H1 (cell line): ENCODE measurements around the gene ASIC1. TPM values are rescaled to one million over a fixed set of nuclear protein-coding genes. Genes with fewer than 3 reads are reported as not detected.

ENCODE experiments used
- BACH1 ChIP-seq: IDR thresholded peaks from 2 replicates; pipeline ENCODE4 v1.6.1; 2012; ENCODE audit warnings: low read length, improper control_type of control experiment
- BCL11A ChIP-seq, 2 experiments: IDR thresholded peaks; one replicate each; pipeline ENCODE4 v1.6.1; 2011; ENCODE audit warnings: low read depth in 2 of 2, low read length in 2 of 2, mild to moderate bottlenecking in 2 of 2
- BRCA1 ChIP-seq: IDR thresholded peaks from 2 replicates; pipeline ENCODE4 v1.6.1; 2012; ENCODE audit warnings: low read depth, low read length, improper control_type of control experiment
- CHD2 ChIP-seq: IDR thresholded peaks from 2 replicates; pipeline ENCODE4 v1.6.1; 2012; ENCODE audit warnings: low read length, improper control_type of control experiment
- EZH2 ChIP-seq: fragments of 200-600 bp; sonication (generic); IDR thresholded peaks from 2 replicates; pipeline ENCODE4 v1.7.1; 2012; ENCODE audit warnings: low read depth, mild to moderate bottlenecking, moderate library complexity, low read length, inconsistent platforms; ENCODE audit not compliant: severe bottlenecking
- HDAC6 ChIP-seq: IDR thresholded peaks from one replicate; pipeline ENCODE4 v1.7.1; 2012; ENCODE audit warnings: low read depth, mild to moderate bottlenecking, inconsistent platforms, low read length, moderate library complexity
- POLR2A ChIP-seq, 2 experiments: IDR thresholded peaks; 1 replicate in 1 of 2; 2 replicates in 1 of 2; pipeline ENCODE4 v1.6.1; 2011; ENCODE audit warnings: low read depth in 2 of 2, low read length in 2 of 2, mild to moderate bottlenecking in 2 of 2; ENCODE audit errors: control extremely low read depth in 1 of 2
- RNF2 ChIP-seq: fragments of 200-900, 300-1000 bp; sonication (generic); IDR thresholded peaks from 2 replicates; pipeline ENCODE4 v1.7.1; 2016; ENCODE audit warnings: borderline replicate concordance, low read depth, mild to moderate bottlenecking, antibody characterized with exemption, low read length; ENCODE audit not compliant: poor library complexity, severe bottlenecking; ENCODE audit errors: missing control alignments
- SAP30 ChIP-seq: fragments of 300-600 bp; sonication (generic); IDR thresholded peaks from 2 replicates; pipeline ENCODE4 v1.7.1; 2012; ENCODE audit warnings: low read length, moderate library complexity, mild to moderate bottlenecking, inconsistent platforms; ENCODE audit not compliant: insufficient read depth, insufficient replicate concordance
- SIX5 ChIP-seq: IDR thresholded peaks from 2 replicates; pipeline ENCODE4 v1.6.1; 2011; ENCODE audit warnings: mild to moderate bottlenecking, low read depth, low read length
- YY1 ChIP-seq: IDR thresholded peaks from 2 replicates; pipeline ENCODE4 v1.6.1; 2011; ENCODE audit warnings: low read depth, mild to moderate bottlenecking, low read length
- polyA plus RNA-seq, 7 experiments: library from polyadenylated mRNA; depleted of rRNA in 3 of 7; stranded (reverse) in 5 of 7; unstranded in 2 of 7; fragments of >200 nt in 5 of 7; fragments of 200-250 nt in 2 of 7; gene quantifications; 1 replicate in 5 of 7; 2 replicates in 1 of 7; 4 replicates in 1 of 7; pipeline versions ENCODE4 v1.2.1 to v1.2.3, GENCODE V29; 2011 to 2013; ENCODE audit warnings: missing spikeins in 2 of 7, mixed read lengths in 2 of 7
- total RNA-seq: library from RNA; stranded (reverse); fragmentation: NEBNext Ultra II Directional; extraction: Animal tissue kit (Norgen Biotek cat#: 25700); gene quantifications from 2 replicates; pipeline ENCODE4 v1.2.1, GENCODE V29; 2021
- TF ChIP-seq, protein P1 (sequence below): IDR thresholded peaks from 2 replicates; pipeline ENCODE4 v1.6.1; 2012; ENCODE audit warnings: inconsistent platforms

Gene ASIC1
- total and polyA plus RNA-seq, 2 of the 8 experiments (the other 6 are each of a cell fraction or from before 2014, with no cell fraction given) = 2.4 to 4.4 TPM

DNA sequence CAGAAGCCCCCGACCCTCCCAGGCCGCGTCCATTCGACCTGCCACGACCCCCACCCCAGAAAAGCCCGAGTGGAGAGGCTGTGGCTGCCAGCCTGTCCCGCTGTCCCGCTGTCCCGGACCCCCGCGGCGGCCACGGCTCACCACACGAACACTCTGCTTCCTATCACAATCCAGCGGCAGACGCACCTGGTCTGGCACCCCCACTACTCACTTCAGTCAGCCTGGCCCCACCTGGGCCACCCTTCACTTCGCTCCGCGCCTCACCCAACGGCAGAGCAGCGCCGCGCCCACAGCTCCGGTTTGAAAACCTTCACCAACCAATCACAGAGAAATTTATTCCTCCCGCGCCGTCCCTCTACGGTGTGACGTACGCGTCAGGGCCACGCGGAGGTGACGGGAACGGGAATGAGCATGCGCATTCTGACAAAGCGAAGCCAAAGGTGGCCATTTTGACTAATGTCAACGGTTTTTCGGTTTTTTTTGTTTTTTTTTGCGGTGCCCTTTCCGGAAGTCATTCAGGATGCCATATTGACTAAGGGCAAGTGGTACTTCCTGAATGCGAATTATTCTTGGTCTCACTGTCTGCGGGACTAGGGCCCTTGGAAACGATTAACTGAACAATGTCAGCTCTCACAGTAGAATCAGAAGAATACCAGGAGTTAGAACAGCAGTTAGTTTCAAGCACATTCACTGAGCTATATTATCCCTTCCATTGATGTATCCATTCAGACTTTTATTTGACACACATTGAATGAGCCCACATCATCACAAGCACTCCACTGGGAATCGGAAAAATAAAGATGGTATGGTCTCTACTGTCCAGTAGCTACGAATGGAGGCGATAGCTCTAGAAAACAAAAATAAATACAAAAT is 32.0 kb upstream of the ASIC1 start, which contains the start of gene RACGAP1 (continued):
- TF ChIP-seq, protein P1, sequence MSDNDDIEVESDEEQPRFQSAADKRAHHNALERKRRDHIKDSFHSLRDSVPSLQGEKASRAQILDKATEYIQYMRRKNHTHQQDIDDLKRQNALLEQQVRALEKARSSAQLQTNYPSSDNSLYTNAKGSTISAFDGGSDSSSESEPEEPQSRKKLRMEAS = peak; percentile 90
- TF ChIP-seq BRCA1 (peak; percentile 63; the same call in 1 of the 2 replicates), SIX5 (peak; percentile 86), HDAC6 (no peak), EZH2 (no peak), BACH1 (no peak), RNF2 (no peak), YY1 (peak; percentile 100), POLR2A (IDR thresholded peaks at IDR 0.05; ENCODE audit: control extremely low read depth in 1 of 2, low read depth in 2 of 2, low read length in 2 of 2) (no peak; a peak in 1 of 3 replicates), SAP30 (peak; percentile 89), CHD2 (peak; percentile 88), BCL11A (IDR thresholded peaks at IDR 0.05; ENCODE audit: low read depth in 2 of 2, low read length in 2 of 2) (no peak)
- TF ChIP-seq, all 59 proteins: peak for 21
